ENCODE results near the gene NEK7. TPM values are rescaled to one million over a fixed set of nuclear protein-coding genes. Genes with fewer than 3 reads are reported as not detected.

Gene NEK7
- total RNA-seq, 4 donors from 2014 or later: 45.7 to 75.7 (median 53.5) TPM

DNA sequence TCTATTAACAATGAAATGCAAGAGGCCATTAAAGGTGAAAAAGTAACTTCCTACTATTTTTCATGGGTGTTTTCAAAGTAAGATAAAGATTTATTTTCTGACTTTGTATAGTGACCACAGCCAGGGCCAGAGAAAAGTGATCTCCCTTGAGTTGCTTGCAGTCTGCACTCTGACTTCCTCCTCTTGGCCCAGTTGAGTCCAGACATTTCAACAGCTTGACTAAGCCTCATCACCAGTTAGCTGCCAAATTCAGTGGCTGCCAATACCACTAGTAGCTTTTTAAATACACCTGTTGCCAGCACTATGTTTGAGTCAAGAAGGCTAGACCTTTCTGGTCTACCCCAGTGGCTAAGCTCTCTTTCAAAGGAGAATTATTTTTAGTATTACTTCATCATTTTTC lies 3.7 kb upstream of the NEK7 start:
- TF ChIP-seq POLR2A (IDR thresholded peaks at IDR 0.05) (no peak), EP300 (IDR thresholded peaks at IDR 0.05) (no peak), POLR2AphosphoS5 (IDR thresholded peaks at IDR 0.05) (no peak)
- TF ChIP-seq, protein P1, sequence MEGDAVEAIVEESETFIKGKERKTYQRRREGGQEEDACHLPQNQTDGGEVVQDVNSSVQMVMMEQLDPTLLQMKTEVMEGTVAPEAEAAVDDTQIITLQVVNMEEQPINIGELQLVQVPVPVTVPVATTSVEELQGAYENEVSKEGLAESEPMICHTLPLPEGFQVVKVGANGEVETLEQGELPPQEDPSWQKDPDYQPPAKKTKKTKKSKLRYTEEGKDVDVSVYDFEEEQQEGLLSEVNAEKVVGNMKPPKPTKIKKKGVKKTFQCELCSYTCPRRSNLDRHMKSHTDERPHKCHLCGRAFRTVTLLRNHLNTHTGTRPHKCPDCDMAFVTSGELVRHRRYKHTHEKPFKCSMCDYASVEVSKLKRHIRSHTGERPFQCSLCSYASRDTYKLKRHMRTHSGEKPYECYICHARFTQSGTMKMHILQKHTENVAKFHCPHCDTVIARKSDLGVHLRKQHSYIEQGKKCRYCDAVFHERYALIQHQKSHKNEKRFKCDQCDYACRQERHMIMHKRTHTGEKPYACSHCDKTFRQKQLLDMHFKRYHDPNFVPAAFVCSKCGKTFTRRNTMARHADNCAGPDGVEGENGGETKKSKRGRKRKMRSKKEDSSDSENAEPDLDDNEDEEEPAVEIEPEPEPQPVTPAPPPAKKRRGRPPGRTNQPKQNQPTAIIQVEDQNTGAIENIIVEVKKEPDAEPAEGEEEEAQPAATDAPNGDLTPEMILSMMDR (IDR thresholded peaks at IDR 0.05): no peak
- Histone ChIP-seq H3K9me3 (no peaks in the 10 kb centered on the region), H3K27ac (no peak overlapping the region), H3K4me1 (peaks cover 11% of the 10 kb centered on the region), H3K4me3 (no peak overlapping the region), H3K27me3 (no peaks in the 10 kb centered on the region), H3K36me3 (no peaks in the 10 kb centered on the region)
- no peak for DNase-seq (ENCODE audit: low spot score in 2 of 2)

DNA sequence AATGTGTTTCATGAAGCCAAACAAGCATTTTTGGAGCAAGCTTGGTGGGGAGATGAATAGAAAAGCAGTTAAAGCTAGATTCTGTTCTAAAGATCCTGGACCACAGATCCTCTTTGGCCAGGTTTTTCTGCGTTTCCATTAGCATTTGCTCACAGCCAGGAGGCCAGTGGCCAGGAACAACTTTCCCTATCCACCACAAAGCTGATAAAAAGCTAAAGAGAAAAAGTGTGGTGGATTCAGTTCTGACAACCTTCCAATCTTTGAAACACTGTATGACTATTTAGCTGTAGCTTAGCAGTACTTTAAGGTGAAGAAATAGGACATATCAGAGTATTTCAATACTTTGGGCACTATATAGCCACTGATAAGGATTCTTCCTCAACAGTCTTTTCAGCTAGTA lies 3.0 kb upstream of the NEK7 start:
- Histone ChIP-seq H3K4me1 (peaks cover 16% of the 10 kb centered on the region), H3K27me3 (no peaks in the 10 kb centered on the region), H3K4me3 (no peak overlapping the region), H3K36me3 (no peaks in the 10 kb centered on the region), H3K27ac (no peak overlapping the region), H3K9me3 (no peaks in the 10 kb centered on the region)
- TF ChIP-seq, protein P1 (IDR thresholded peaks at IDR 0.05): no peak
- TF ChIP-seq POLR2AphosphoS5 (IDR thresholded peaks at IDR 0.05) (no peak), POLR2A (IDR thresholded peaks at IDR 0.05) (no peak), EP300 (IDR thresholded peaks at IDR 0.05) (no peak)
- WGBS: 76% methylated on average over 1 of the region's 1 CpG
- no peak for DNase-seq (ENCODE audit: low spot score in 2 of 2)

DNA sequence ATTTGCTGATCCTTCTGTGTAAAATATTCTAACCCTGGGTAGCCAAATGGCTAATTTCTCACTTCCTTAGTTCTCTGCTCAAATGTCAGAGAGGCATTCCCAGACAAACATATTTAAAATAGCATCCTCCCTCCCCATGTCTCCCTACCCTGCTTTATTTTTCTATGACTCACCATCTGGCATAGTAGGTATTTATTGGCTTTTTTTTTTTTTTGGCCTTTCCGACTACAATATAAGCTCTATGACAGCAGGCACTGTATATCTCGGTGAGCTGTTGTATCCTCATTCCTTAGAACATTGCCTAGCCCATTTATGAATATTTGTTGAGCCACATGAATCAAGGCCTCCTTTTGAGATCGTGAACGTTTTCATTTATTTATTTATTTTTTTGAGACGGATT lies 1.5 kb upstream of the NEK7 start:
- no peak overlapping the region for H3K4me3 ChIP-seq
- H3K36me3 ChIP-seq: no peaks in the 10 kb centered on the region
- H3K4me1 ChIP-seq: peaks cover 26% of the 10 kb centered on the region
- H3K27ac ChIP-seq: no peak overlapping the region
- 58% methylated on average over 5 of the region's 5 CpGs for WGBS
- DNase-seq (ENCODE audit: low spot score in 2 of 2): no peak
- TF ChIP-seq POLR2A (IDR thresholded peaks at IDR 0.05) (no peak), EP300 (IDR thresholded peaks at IDR 0.05) (no peak), POLR2AphosphoS5 (IDR thresholded peaks at IDR 0.05) (no peak)
- TF ChIP-seq, protein P1 (IDR thresholded peaks at IDR 0.05): no peak
- no peaks in the 10 kb centered on the region for H3K9me3 ChIP-seq
- no peaks in the 10 kb centered on the region for H3K27me3 ChIP-seq

DNA sequence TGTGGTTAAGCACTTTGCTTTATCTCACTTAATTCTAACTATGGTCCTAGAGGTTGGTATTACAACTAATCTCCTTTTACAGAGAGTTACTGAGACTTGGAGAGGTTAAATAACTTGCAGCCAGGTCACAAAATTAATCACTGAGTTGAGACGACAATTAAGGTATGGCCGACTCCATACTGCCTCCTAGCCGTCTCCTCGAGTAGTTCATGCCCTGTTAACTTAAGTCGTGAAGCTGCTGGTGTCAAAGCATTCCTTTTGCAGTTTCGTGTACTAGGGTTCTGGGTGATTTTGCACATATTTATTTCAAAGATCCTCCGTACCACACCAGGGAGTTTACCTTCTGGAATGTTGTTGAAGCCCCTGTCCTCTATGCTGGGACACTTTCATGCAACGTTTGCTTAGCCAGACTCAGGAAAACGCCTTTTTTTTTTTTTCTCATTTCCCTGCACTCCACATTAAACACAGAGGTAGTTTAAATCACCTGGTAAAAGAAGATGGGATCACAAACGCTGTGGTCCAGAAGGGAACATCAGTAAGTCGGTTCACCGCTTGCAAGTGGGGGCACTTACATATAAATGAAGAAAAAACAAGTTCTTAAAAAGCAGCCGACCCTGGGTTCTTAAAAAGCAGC lies 570 bp upstream of the NEK7 start:
- peak overlapping the region; percentile 98 for H3K4me3 ChIP-seq
- no peaks in the 10 kb centered on the region for H3K27me3 ChIP-seq
- no peaks in the 10 kb centered on the region for H3K9me3 ChIP-seq
- TF ChIP-seq EP300 (IDR thresholded peaks at IDR 0.05): no peak
- TF ChIP-seq, protein P1 (IDR thresholded peaks at IDR 0.05): peak; percentile 57 to 75
- no peaks in the 10 kb centered on the region for H3K36me3 ChIP-seq
- peak overlapping the region; percentile 100 for H3K27ac ChIP-seq
- DNase-seq (ENCODE audit: low spot score in 2 of 2): peak in 1 of 2 donors; percentile 68
- peaks cover 35% of the 10 kb centered on the region for H3K4me1 ChIP-seq
- under 1% methylated on average over 13 of the region's 13 CpGs for WGBS

DNA sequence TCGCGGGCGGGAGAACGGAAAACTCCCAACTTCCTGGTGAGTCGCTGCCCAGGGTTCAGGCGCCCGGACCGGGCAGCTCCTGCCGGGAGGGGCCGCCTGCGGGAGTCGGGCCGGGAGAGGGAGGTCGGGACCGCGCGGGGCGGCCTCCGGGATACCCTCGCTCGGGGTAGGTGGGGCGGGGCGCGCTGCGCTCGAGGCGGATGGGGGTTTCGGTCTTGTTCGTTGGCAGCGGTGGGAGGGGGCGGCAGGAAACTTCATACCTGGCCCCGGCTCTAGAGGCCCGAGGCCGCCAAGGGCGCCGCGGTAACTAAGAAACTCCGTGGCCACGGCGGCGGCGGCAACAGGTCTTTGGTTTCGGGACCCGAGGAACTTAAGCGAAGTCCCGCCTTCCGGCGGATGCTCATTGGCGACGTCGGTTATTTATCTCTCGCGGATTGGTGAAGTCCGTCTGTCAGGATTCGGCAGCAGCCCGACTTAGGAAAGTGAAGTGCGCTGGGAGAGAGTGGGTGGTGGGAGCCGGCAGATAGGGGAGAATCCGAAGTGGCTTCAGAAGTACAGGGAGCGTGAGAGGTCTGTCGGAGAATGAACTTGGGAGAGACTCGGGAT lies 546 bp downstream of the NEK7 start:
- no peaks in the 10 kb centered on the region for H3K27me3 ChIP-seq
- H3K4me3 ChIP-seq: peak overlapping the region; percentile 98
- peak; percentile 91 to 96 for DNase-seq (ENCODE audit: low spot score in 2 of 2)
- WGBS: 0% methylated on average over 22 of the region's 62 CpGs
- peak in 1 of 3 donors; percentile 28 for TF ChIP-seq POLR2AphosphoS5 (IDR thresholded peaks at IDR 0.05)
- no peak for TF ChIP-seq EP300 (IDR thresholded peaks at IDR 0.05)
- TF ChIP-seq POLR2A (IDR thresholded peaks at IDR 0.05): peak in 1 of 2 donors; percentile 50
- H3K27ac ChIP-seq: peak overlapping the region; percentile 100
- peaks cover 46% of the 10 kb centered on the region for H3K4me1 ChIP-seq
- H3K36me3 ChIP-seq: no peaks in the 10 kb centered on the region
- no peaks in the 10 kb centered on the region for H3K9me3 ChIP-seq

Data from suprapubic skin (tissue), 4 donors.